GM19099 (cell line): Measurements from ENCODE around the gene NKD2.

Source experiments
- POLR2A ChIP-seq: IDR thresholded peaks from 3 replicates; pipeline ENCODE4 v1.6.1; 2011; ENCODE audit warnings: low read depth; ENCODE audit not compliant: insufficient read length; ENCODE audit errors: extremely low read depth

NKD2 gene

DNA sequence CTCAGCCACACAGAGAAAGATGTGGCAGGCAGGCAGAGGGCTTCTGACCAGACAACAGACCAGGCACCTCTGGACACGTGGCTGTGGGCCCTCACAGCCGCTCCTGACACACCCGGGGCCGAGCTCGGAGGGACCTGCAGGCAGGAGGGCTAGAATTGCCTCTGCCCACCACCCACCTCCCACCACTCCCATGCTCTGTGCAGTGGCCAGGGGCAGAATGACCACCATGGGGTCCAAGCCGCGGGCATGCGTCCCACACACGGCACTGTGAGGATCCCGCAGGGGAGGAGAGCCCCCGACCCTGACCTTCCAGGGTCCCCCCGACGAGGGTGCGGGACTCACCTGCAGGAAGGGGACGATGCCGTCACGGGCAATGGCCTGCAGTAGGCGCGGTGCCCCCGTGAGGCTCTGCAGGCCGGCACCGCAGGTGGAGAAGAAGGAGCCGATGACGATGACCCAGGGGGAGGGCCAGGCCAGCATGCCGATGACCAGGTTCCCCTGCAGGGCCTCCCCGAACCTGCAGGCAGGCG is 69.0 kb downstream of the NKD2 start:
- no peak for TF ChIP-seq POLR2A

DNA sequence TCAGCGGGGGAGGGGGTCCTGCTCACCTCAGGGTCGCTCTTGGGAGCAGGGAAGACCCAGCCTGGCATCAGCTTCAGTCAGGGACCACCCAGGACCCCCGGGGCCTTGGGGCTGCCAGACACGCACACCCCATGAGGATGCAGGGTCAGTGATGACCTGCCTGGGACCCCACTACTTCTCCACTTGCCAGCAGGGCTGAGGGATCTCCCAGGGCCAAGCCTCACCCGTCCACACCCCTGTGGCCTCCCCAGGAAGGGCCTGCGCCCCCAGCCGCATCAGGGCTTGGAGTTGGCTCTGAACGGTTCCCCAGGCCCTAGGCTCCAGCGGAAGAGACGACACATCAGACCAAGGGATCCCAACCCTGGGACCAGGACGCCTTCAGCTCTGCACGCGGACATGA is 69.6 kb downstream of the NKD2 start:
- TF ChIP-seq POLR2A: no peak

DNA sequence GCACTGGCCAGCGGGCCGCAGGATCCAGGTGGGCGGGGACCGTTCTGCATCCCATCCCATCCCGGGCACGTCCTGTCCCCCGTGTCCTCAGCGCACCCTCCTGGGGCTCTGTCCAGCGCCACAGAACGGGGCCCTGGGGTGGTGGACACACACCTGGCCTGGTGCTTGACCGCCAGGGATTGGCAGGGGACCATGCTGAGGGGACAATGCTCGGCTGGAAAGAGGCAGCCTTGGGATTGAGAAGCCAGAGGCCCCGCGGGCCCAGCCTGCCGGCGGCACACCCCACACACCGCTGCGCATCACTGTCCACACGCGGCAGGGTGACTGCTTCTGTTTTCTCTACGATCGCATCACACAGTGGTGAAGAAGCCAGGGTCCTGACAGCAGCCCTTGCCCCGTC is 70.2 kb downstream of the NKD2 start:
- TF ChIP-seq POLR2A: no peak

DNA sequence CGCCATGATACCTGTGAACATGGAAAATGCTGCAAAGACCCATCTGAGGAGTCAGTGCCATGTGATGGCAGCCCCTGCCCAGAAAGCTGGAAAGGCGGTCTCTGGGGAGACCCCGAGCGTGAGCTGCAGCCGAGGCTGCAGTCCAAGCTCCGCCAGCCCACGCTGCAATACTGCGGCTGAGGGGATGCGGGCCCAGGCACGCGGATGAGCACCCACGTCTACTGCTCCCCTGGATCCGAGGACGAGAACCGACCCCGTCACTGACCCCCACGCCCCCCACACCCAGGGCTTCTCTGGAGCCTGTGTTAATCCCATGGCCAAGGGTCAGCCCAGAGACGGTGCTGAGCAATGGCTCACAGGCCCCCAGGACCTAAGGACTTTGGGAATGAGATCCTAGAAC is 70.9 kb downstream of the NKD2 start:
- no peak for TF ChIP-seq POLR2A

DNA sequence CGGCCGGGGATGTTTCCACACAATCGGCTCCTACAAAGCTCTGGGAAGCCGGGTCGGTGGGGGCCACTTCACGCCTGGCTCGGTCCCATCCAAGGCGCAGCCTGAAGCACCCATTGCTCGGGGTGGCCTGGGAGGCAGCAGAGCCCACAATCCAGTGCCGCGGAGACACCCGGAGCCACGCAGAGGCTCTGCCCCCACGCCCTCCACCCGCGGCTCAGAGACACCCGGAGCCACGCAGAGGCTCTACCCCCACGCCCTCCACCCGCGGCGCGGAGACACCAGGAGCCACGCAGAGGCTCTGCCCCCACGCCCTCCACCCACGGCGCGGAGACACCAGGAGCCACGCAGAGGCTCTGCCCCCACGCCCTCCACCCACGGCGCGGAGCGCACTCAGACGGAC is 71.4 kb downstream of the NKD2 start:
- no peak for TF ChIP-seq POLR2A

DNA sequence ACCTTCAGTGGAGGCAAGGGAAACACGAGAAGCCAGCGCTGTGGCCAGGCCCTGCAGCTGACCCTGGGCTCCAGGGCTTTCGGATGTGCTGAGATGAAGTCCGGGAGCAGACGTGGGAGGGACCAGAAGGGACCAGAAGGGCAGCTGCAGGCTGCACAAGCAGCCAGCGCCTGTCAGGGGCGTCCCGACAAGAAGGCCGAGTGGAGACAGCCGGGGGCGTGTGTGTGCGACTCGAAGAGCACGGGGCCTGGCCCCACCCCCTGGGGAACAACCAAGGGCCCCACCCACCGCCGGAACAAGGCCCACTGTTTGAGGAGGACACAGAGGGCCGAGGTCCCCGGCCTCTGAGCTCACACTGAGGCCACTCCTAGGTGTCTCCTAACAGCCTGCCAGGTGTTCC is 71.8 kb downstream of the NKD2 start:
- no peak for TF ChIP-seq POLR2A

DNA sequence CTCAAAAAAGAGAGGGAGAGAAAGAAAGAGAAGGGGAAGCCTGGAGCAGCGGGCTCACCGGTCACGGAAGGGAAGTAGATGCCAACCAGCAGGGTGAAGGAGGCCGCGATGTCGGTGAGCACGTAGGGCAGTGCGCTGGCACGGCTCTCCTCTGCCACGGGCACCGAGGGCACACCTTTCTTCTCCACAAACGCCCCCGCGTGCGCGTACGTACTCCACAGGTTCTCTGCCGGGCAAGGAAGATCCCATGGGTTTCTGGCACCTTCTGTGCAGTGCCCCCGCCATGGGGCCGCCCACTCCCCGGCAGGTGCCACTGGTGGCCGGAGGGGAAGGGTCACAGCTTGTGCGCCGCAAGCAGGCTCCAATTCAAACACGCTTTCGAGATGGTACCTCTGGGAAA is 72.9 kb downstream of the NKD2 start:
- no peak for TF ChIP-seq POLR2A

DNA sequence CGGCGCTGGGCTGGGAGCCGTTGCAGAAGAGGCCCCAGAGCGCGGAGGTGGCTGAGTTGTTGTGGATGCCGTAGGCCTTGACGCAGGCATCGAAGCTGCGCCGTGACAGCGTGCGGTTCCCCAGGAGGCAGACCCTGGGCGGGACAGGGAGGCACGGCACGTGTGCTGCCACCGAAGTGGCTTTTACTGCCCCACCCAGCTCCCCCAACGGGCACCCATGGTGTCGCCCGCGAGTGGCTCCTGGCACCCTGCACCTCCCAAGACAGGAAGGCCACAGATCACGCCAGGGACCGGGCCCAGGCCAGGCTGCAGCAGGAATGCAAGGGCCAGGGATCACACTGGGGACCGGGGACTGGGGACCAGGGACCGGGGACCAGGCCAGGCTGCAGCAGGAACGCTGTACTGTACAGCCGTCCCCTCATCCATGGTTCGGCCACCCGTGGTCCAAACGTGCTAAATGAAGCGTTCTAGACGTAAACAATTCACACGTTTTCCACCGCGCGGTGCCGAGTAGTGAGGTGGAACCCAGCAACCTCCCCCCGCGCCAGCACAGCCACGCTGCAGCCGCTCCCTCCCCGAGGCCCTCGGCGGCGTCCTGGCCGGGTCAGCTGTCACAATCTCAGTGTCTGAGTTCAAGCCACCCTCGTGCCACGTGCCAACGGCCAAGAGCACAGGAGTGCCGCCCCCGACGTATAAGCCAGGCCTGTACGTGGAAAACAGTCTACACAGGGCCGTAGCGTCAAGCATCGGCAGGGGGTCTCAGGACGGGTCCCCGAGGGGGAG is 75.4 kb downstream of the NKD2 start:
- TF ChIP-seq POLR2A: no peak

DNA sequence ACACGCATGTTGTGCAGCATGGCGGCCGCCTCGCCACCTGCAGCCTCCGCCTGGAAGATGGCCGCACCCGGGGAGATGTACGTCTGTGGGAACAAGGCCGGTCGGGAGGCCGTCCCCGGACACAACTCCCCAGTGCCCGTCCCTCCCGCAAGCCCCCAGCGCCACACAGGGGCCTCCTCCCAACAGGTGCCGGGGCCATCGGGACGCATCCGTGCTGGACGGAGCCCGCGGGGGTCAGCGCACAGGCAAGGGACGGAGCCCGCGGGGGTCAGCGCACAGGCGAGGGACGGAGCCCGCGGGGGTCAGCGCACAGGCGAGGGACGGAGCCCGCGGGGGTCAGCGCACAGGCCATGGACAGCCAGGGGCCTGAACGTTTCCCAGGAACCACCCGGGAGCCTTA is 76.8 kb downstream of the NKD2 start:
- TF ChIP-seq POLR2A: no peak

DNA sequence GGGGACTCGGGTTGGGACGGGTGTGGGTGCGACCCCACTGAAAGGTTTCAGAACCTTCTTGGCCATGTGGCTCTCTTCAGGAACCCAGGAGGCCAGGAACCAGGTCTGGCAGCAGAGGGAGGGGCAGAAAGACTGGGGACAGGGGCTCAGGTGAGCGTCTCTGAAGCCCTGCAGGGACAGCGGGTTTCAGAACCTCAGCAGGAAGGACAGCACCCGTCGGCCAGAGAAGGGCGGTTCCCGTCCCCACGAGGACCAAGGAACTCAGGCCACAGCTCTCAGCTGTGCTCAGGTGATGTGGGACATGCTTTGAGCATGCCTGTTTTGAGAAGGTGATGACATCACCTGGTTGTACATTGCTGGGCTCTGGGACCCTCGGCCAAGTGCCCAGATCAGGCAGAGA is 77.5 kb downstream of the NKD2 start:
- no peak for TF ChIP-seq POLR2A

DNA sequence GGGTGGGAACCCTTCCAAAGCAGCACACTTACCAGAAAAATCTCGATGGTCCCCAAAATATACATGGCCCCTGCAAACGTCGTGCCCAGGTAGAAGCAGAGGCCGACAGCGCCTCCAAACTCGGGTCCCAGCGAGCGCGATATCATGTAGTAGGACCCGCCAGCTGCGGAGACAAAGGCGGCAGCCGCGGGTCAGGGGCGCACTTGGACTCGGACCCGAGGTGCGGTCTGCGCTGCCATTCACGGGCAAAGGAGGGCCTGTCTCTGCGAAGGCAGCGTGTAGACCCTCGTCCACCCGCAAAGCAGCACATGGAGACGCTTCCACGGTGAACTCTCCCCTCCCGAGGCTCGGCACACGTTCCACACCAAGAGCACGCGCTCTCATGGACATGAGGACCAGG is 78.3 kb downstream of the NKD2 start:
- TF ChIP-seq POLR2A: no peak

DNA sequence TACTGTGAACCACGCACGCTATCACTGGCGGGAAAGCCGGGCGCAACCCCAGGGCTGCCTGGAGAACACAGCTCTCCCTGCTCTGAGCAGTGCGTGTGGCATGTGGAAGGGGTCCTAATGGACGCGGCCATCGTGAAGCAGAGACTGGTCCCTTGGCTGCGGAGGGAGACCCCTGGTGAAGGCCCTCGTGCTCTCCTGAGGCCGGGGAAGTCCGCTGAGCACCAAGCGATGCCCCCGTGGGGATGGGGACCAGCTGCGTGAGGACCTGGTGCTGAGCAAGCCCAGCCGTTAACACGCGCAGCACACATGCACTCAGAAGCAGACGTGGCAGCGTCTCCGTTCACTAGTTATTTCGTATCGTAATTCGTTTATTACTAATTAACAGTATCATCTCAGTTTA is 78.8 kb downstream of the NKD2 start:
- TF ChIP-seq POLR2A: no peak

DNA sequence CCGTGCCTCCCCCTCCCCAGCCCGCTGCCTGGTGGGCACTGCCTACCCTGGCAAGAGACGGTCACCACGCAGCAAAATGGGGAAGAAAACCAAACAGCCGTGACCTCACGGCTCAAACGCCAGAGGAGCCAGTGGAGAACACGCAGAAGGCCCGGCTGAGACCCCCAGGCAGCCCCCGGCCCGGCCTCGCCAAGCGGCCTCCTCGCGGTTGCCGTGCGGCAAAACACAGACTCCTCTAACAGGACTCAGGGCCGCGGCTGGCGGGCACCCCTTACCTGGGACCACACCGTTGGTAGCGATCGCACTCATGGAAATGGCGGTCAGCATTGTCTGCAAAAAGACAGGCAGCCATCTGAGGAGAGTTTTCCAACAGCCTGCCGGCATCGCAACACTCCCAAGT is 79.4 kb downstream of the NKD2 start:
- TF ChIP-seq POLR2A: no peak
